ENCODE data around the gene VAV2.
"Not testable (repeated sequence)": the region's sequence is repeated elsewhere in the genome, so short reads cannot be mapped to it uniquely, and the experiment has no call there.

Gene VAV2

GRCh38 chr9:133927041-133927440, 65.1 kb downstream of the VAV2 start:
- Histone ChIP-seq H3K9me3 (ENCODE audit: control insufficient read depth, low read length) (no peaks in the 10 kb centered on the region), H3K36me3 (ENCODE audit: control insufficient read depth, insufficient read depth, low read length) (no peaks in the 10 kb centered on the region), H3K4me3 (ENCODE audit: low read length) (no peak overlapping the region), H3K9ac (ENCODE audit: low read length) (no peak overlapping the region), H3K4me1 (ENCODE audit: control insufficient read depth, insufficient read depth, low read length) (peaks cover 26% of the 10 kb centered on the region), H3K27me3 (ENCODE audit: control insufficient read depth, insufficient read depth, low read length) (no peaks in the 10 kb centered on the region)

GRCh38 chr9:133926165-133926856, 65.8 kb downstream of the VAV2 start:
- Histone ChIP-seq H3K4me3 (ENCODE audit: low read length) (no peak overlapping the region), H3K9me3 (ENCODE audit: control insufficient read depth, low read length) (no peaks in the 10 kb centered on the region), H3K27me3 (ENCODE audit: control insufficient read depth, insufficient read depth, low read length) (no peaks in the 10 kb centered on the region), H3K36me3 (ENCODE audit: control insufficient read depth, insufficient read depth, low read length) (no peaks in the 10 kb centered on the region), H3K4me1 (ENCODE audit: control insufficient read depth, insufficient read depth, low read length) (peaks cover 19% of the 10 kb centered on the region), H3K9ac (ENCODE audit: low read length) (no peak overlapping the region)

GRCh38 chr9:133924453-133924852, 67.7 kb downstream of the VAV2 start:
- no peak overlapping the region for H3K4me3 ChIP-seq (ENCODE audit: low read length)
- H3K36me3 ChIP-seq (ENCODE audit: control insufficient read depth, insufficient read depth, low read length): no peaks in the 10 kb centered on the region
- H3K27me3 ChIP-seq (ENCODE audit: control insufficient read depth, insufficient read depth, low read length): no peaks in the 10 kb centered on the region
- H3K9me3 ChIP-seq (ENCODE audit: control insufficient read depth, low read length): no peaks in the 10 kb centered on the region
- H3K4me1 ChIP-seq (ENCODE audit: control insufficient read depth, insufficient read depth, low read length): peaks cover 18% of the 10 kb centered on the region
- no peak overlapping the region for H3K9ac ChIP-seq (ENCODE audit: low read length)

GRCh38 chr9:133923608-133924007, 68.5 kb downstream of the VAV2 start:
- H3K36me3 ChIP-seq (ENCODE audit: control insufficient read depth, insufficient read depth, low read length); H3K9ac ChIP-seq (ENCODE audit: low read length); H3K9me3 ChIP-seq (ENCODE audit: control insufficient read depth, low read length); H3K27me3 ChIP-seq (ENCODE audit: control insufficient read depth, insufficient read depth, low read length); H3K4me3 ChIP-seq (ENCODE audit: low read length): not testable (repeated sequence)
- peaks cover 13% of the 10 kb centered on the region for H3K4me1 ChIP-seq (ENCODE audit: control insufficient read depth, insufficient read depth, low read length)

- Histone ChIP-seq H3K36me3 (ENCODE audit: control insufficient read depth, insufficient read depth, low read length) (no peaks in the 10 kb centered on the region), H3K4me3 (ENCODE audit: low read length) (no peak overlapping the region), H3K27me3 (ENCODE audit: control insufficient read depth, insufficient read depth, low read length) (no peaks in the 10 kb centered on the region), H3K9ac (ENCODE audit: low read length) (no peak overlapping the region), H3K4me1 (ENCODE audit: control insufficient read depth, insufficient read depth, low read length) (peaks cover 2% of the 10 kb centered on the region), H3K9me3 (ENCODE audit: control insufficient read depth, low read length) (no peaks in the 10 kb centered on the region)
Observed at GRCh38 chr9:133921866-133922265, 70.3 kb downstream of the VAV2 start.

GRCh38 chr9:133920471-133920870, 71.7 kb downstream of the VAV2 start:
- H3K36me3 ChIP-seq (ENCODE audit: control insufficient read depth, insufficient read depth, low read length): no peaks in the 10 kb centered on the region
- H3K4me1 ChIP-seq (ENCODE audit: control insufficient read depth, insufficient read depth, low read length): peaks cover 14% of the 10 kb centered on the region
- H3K4me3 ChIP-seq (ENCODE audit: low read length): no peak overlapping the region
- no peaks in the 10 kb centered on the region for H3K9me3 ChIP-seq (ENCODE audit: control insufficient read depth, low read length)
- H3K27me3 ChIP-seq (ENCODE audit: control insufficient read depth, insufficient read depth, low read length): no peaks in the 10 kb centered on the region
- no peak overlapping the region for H3K9ac ChIP-seq (ENCODE audit: low read length)

- H3K36me3 ChIP-seq (ENCODE audit: control insufficient read depth, insufficient read depth, low read length): no peaks in the 10 kb centered on the region
- no peak overlapping the region for H3K9ac ChIP-seq (ENCODE audit: low read length)
- no peaks in the 10 kb centered on the region for H3K27me3 ChIP-seq (ENCODE audit: control insufficient read depth, insufficient read depth, low read length)
- peaks cover 20% of the 10 kb centered on the region for H3K4me1 ChIP-seq (ENCODE audit: control insufficient read depth, insufficient read depth, low read length)
- H3K9me3 ChIP-seq (ENCODE audit: control insufficient read depth, low read length): no peaks in the 10 kb centered on the region
- no peak overlapping the region for H3K4me3 ChIP-seq (ENCODE audit: low read length)
Observed at GRCh38 chr9:133919253-133920115, 72.6 kb downstream of the VAV2 start.

- no peak overlapping the region for H3K4me3 ChIP-seq (ENCODE audit: low read length)
Observed at GRCh38 chr9:133918111-133918813, 73.9 kb downstream of the VAV2 start.

GRCh38 chr9:133917375-133917774, 74.7 kb downstream of the VAV2 start:
- Histone ChIP-seq H3K9ac (ENCODE audit: low read length) (no peak overlapping the region), H3K27me3 (ENCODE audit: control insufficient read depth, insufficient read depth, low read length) (no peaks in the 10 kb centered on the region), H3K36me3 (ENCODE audit: control insufficient read depth, insufficient read depth, low read length) (no peaks in the 10 kb centered on the region), H3K4me1 (ENCODE audit: control insufficient read depth, insufficient read depth, low read length) (peaks cover 20% of the 10 kb centered on the region), H3K4me3 (ENCODE audit: low read length) (no peak overlapping the region), H3K9me3 (ENCODE audit: control insufficient read depth, low read length) (no peaks in the 10 kb centered on the region)

More at GRCh38 chr9:133918111-133918813, 73.9 kb downstream of the VAV2 start:
- Histone ChIP-seq H3K27me3 (ENCODE audit: control insufficient read depth, insufficient read depth, low read length) (no peaks in the 10 kb centered on the region), H3K9ac (ENCODE audit: low read length) (no peak overlapping the region), H3K36me3 (ENCODE audit: control insufficient read depth, insufficient read depth, low read length) (no peaks in the 10 kb centered on the region), H3K4me1 (ENCODE audit: control insufficient read depth, insufficient read depth, low read length) (peaks cover 20% of the 10 kb centered on the region), H3K9me3 (ENCODE audit: control insufficient read depth, low read length) (no peaks in the 10 kb centered on the region)

GRCh38 chr9:133916159-133916541, 76.0 kb downstream of the VAV2 start:
- Histone ChIP-seq H3K4me3 (ENCODE audit: low read length) (no peak overlapping the region), H3K4me1 (ENCODE audit: control insufficient read depth, insufficient read depth, low read length) (peaks cover 27% of the 10 kb centered on the region), H3K36me3 (ENCODE audit: control insufficient read depth, insufficient read depth, low read length) (no peaks in the 10 kb centered on the region), H3K27me3 (ENCODE audit: control insufficient read depth, insufficient read depth, low read length) (no peaks in the 10 kb centered on the region), H3K9me3 (ENCODE audit: control insufficient read depth, low read length) (no peaks in the 10 kb centered on the region), H3K9ac (ENCODE audit: low read length) (no peak overlapping the region)

- Histone ChIP-seq H3K9me3 (ENCODE audit: control insufficient read depth, low read length) (no peaks in the 10 kb centered on the region), H3K4me1 (ENCODE audit: control insufficient read depth, insufficient read depth, low read length) (peaks cover 28% of the 10 kb centered on the region), H3K36me3 (ENCODE audit: control insufficient read depth, insufficient read depth, low read length) (no peaks in the 10 kb centered on the region), H3K4me3 (ENCODE audit: low read length) (no peak overlapping the region), H3K9ac (ENCODE audit: low read length) (no peak overlapping the region), H3K27me3 (ENCODE audit: control insufficient read depth, insufficient read depth, low read length) (no peaks in the 10 kb centered on the region)
Observed at GRCh38 chr9:133915534-133916158, 76.5 kb downstream of the VAV2 start.

Measured in mucosa of stomach (tissue), 1 donor.